ENCODE measurements around the gene TMEM125.

TMEM125 gene

GRCh38 chr1:43312212-43312623, 42.4 kb downstream of the TMEM125 start:
- no peaks in the 10 kb centered on the region for H3K9me2 ChIP-seq (ENCODE audit: low read depth, low read length)
- no peak overlapping the region for H3K9ac ChIP-seq (ENCODE audit: low read length)
- H3K79me2 ChIP-seq (ENCODE audit: insufficient read depth, low read length), result no peaks in the 10 kb centered on the region
- no peaks in the 10 kb centered on the region for H4K20me1 ChIP-seq (ENCODE audit: insufficient read depth, low read length)
- no peaks in the 10 kb centered on the region for H3K36me3 ChIP-seq (ENCODE audit: insufficient read depth, low read length)
- H3K4me2 ChIP-seq (ENCODE audit: low read length), result no peak overlapping the region
- no peaks in the 10 kb centered on the region for H3F3A ChIP-seq (ENCODE audit: insufficient read depth, low read length)
- H2AFZ ChIP-seq (ENCODE audit: low read length), result no peak overlapping the region
- TF ChIP-seq CTCF (IDR thresholded peaks at IDR 0.05; ENCODE audit: low read length) (no peak), EZH2 (IDR thresholded peaks at IDR 0.05; ENCODE audit: borderline replicate concordance, low read length) (no peak)
- H3K9me3 ChIP-seq (ENCODE audit: low read length), result no peaks in the 10 kb centered on the region
- no peaks in the 10 kb centered on the region for H3K27me3 ChIP-seq (ENCODE audit: insufficient read depth, low read length)
- H3K4me1 ChIP-seq (ENCODE audit: insufficient read depth, low read length, severe bottlenecking), result no peaks in the 10 kb centered on the region
- no peak overlapping the region for H3K27ac ChIP-seq (ENCODE audit: low read depth, low read length, poor library complexity, severe bottlenecking)
- no peak overlapping the region for H3K4me3 ChIP-seq (ENCODE audit: low read depth, low read length, poor library complexity, severe bottlenecking)

GRCh38 chr1:43312663-43313515, 43.1 kb downstream of the TMEM125 start:
- no peaks in the 10 kb centered on the region for H3K79me2 ChIP-seq (ENCODE audit: insufficient read depth, low read length)
- H3K27me3 ChIP-seq (ENCODE audit: insufficient read depth, low read length), result no peaks in the 10 kb centered on the region
- H3K27ac ChIP-seq (ENCODE audit: low read depth, low read length, poor library complexity, severe bottlenecking), result no peak overlapping the region
- no peaks in the 10 kb centered on the region for H4K20me1 ChIP-seq (ENCODE audit: insufficient read depth, low read length)
- no peaks in the 10 kb centered on the region for H3K9me2 ChIP-seq (ENCODE audit: low read depth, low read length)
- H3K4me2 ChIP-seq (ENCODE audit: low read length), result no peak overlapping the region
- H3K4me3 ChIP-seq (ENCODE audit: low read depth, low read length, poor library complexity, severe bottlenecking), result no peak overlapping the region
- H3K36me3 ChIP-seq (ENCODE audit: insufficient read depth, low read length), result no peaks in the 10 kb centered on the region
- H3K9me3 ChIP-seq (ENCODE audit: low read length), result no peaks in the 10 kb centered on the region
- H3K9ac ChIP-seq (ENCODE audit: low read length), result no peak overlapping the region
- H3K4me1 ChIP-seq (ENCODE audit: insufficient read depth, low read length, severe bottlenecking), result no peaks in the 10 kb centered on the region
- H2AFZ ChIP-seq (ENCODE audit: low read length), result no peak overlapping the region
- TF ChIP-seq CTCF (IDR thresholded peaks at IDR 0.05; ENCODE audit: low read length) (no peak), EZH2 (IDR thresholded peaks at IDR 0.05; ENCODE audit: borderline replicate concordance, low read length) (no peak)
- no peaks in the 10 kb centered on the region for H3F3A ChIP-seq (ENCODE audit: insufficient read depth, low read length)

- H3K9ac ChIP-seq (ENCODE audit: low read length), result no peak overlapping the region
- H2AFZ ChIP-seq (ENCODE audit: low read length), result no peak overlapping the region
- H3F3A ChIP-seq (ENCODE audit: insufficient read depth, low read length), result no peaks in the 10 kb centered on the region
- TF ChIP-seq CTCF (IDR thresholded peaks at IDR 0.05; ENCODE audit: low read length) (no peak), EZH2 (IDR thresholded peaks at IDR 0.05; ENCODE audit: borderline replicate concordance, low read length) (no peak)
- H3K4me2 ChIP-seq (ENCODE audit: low read length), result no peak overlapping the region
- no peaks in the 10 kb centered on the region for H4K20me1 ChIP-seq (ENCODE audit: insufficient read depth, low read length)
- H3K9me2 ChIP-seq (ENCODE audit: low read depth, low read length), result no peaks in the 10 kb centered on the region
- H3K27me3 ChIP-seq (ENCODE audit: insufficient read depth, low read length), result no peaks in the 10 kb centered on the region
- no peak overlapping the region for H3K27ac ChIP-seq (ENCODE audit: low read depth, low read length, poor library complexity, severe bottlenecking)
- no peaks in the 10 kb centered on the region for H3K36me3 ChIP-seq (ENCODE audit: insufficient read depth, low read length)
- no peak overlapping the region for H3K4me3 ChIP-seq (ENCODE audit: low read depth, low read length, poor library complexity, severe bottlenecking)
- H3K9me3 ChIP-seq (ENCODE audit: low read length), result no peaks in the 10 kb centered on the region
- H3K4me1 ChIP-seq (ENCODE audit: insufficient read depth, low read length, severe bottlenecking), result no peaks in the 10 kb centered on the region
- H3K79me2 ChIP-seq (ENCODE audit: insufficient read depth, low read length), result no peaks in the 10 kb centered on the region
Measured at GRCh38 chr1:43313771-43314170, 44.0 kb downstream of the TMEM125 start.

Measured in OCI-LY1 (cell line).